Mesenchymal stem cell (in vitro differentiated cells and primary cell): ENCODE results near the gene LFNG.

Experiments used
- DNase-seq: peaks from one replicate; pipeline ENCODE4 v3.0.0-alpha.2; 2013
- H2AFZ ChIP-seq: one replicate; pipeline ENCODE4 v1.6.1; 2013; ENCODE audit warnings: low read depth, mild to moderate bottlenecking, control low read depth, inconsistent platforms, low read length, moderate library complexity
- H2AK5ac ChIP-seq: 2 replicates; pipeline ENCODE4 v1.6.1; 2013; ENCODE audit warnings: low read length, moderate library complexity, mild to moderate bottlenecking, inconsistent platforms; ENCODE audit not compliant: severe bottlenecking
- H2BK120ac ChIP-seq: one replicate; pipeline ENCODE4 v1.6.1; 2013; ENCODE audit warnings: low read depth, mild to moderate bottlenecking, inconsistent platforms, low read length, moderate library complexity
- H2BK12ac ChIP-seq, 2 experiments: one replicate each; pipeline ENCODE4 v1.6.1; 2013; ENCODE audit warnings: inconsistent platforms in 2 of 2, low read length in 2 of 2, mild to moderate bottlenecking in 2 of 2, moderate library complexity in 2 of 2, control low read depth in 1 of 2
- H2BK15ac ChIP-seq: one replicate; pipeline ENCODE4 v1.6.1; 2013; ENCODE audit warnings: mild to moderate bottlenecking, low read depth, inconsistent platforms; ENCODE audit not compliant: poor library complexity, severe bottlenecking
- H2BK5ac ChIP-seq: 2 replicates; pipeline ENCODE4 v1.6.1; 2013; ENCODE audit warnings: low read depth, mild to moderate bottlenecking, low read length, control low read depth, inconsistent platforms; ENCODE audit not compliant: poor library complexity, severe bottlenecking
- H3K14ac ChIP-seq, 2 experiments: one replicate each; pipeline ENCODE4 v1.6.1; 2013; ENCODE audit warnings: inconsistent platforms in 2 of 2, low read length in 2 of 2, control low read depth in 1 of 2, mild to moderate bottlenecking in 1 of 2, moderate library complexity in 1 of 2
- H3K18ac ChIP-seq, 2 experiments: one replicate each; pipeline ENCODE4 v1.6.1; 2013; ENCODE audit warnings: inconsistent platforms in 2 of 2, low read length in 2 of 2, control low read depth in 1 of 2, low read depth in 1 of 2, mild to moderate bottlenecking in 1 of 2
- H3K23ac ChIP-seq, 2 experiments: one replicate each; pipeline ENCODE4 v1.6.1; 2013; ENCODE audit warnings: inconsistent platforms in 2 of 2, low read length in 2 of 2, mild to moderate bottlenecking in 2 of 2, moderate library complexity in 2 of 2, control low read depth in 1 of 2
- H3K27ac ChIP-seq: 2 replicates; pipeline ENCODE4 v1.5.1; 2013; ENCODE audit warnings: mild to moderate bottlenecking, moderate library complexity, low read length, control low read depth, inconsistent platforms; ENCODE audit not compliant: poor library complexity, severe bottlenecking
- H3K27me3 ChIP-seq, 2 experiments: 2 replicates each; pipeline versions ENCODE4 v1.6.1 to v1.7.0; 2013; ENCODE audit warnings: low read length in 2 of 2, mild to moderate bottlenecking in 2 of 2, moderate library complexity in 2 of 2, control low read depth in 1 of 2, inconsistent platforms in 1 of 2; ENCODE audit not compliant: control insufficient read depth in 1 of 2, insufficient read depth in 1 of 2
- H3K36me3 ChIP-seq, 2 experiments: 2 replicates each; pipeline versions ENCODE4 v1.6.1 to v1.7.0; 2013; ENCODE audit warnings: low read length in 2 of 2, control low read depth in 1 of 2, inconsistent platforms in 1 of 2, low read depth in 1 of 2, mild to moderate bottlenecking in 1 of 2; ENCODE audit not compliant: insufficient read depth in 2 of 2, control insufficient read depth in 1 of 2
- H3K4ac ChIP-seq, 2 experiments: one replicate each; pipeline ENCODE4 v1.6.1; 2013; ENCODE audit warnings: inconsistent platforms in 2 of 2, low read length in 2 of 2, mild to moderate bottlenecking in 2 of 2, moderate library complexity in 2 of 2, control low read depth in 1 of 2, low read depth in 1 of 2
- H3K4me1 ChIP-seq: 2 replicates; pipeline ENCODE4 v1.6.1; 2013; ENCODE audit warnings: low read depth, low read length, control low read depth; ENCODE audit not compliant: control insufficient read depth, insufficient read depth
- H3K4me2 ChIP-seq: 2 replicates; pipeline ENCODE4 v1.6.1; 2013; ENCODE audit warnings: low read length, mild to moderate bottlenecking, inconsistent platforms; ENCODE audit not compliant: poor library complexity, severe bottlenecking
- H3K4me3 ChIP-seq, 2 experiments: 2 replicates each; pipeline versions ENCODE4 v1.5.1 to v1.7.0; 2013; ENCODE audit warnings: low read length in 2 of 2, mild to moderate bottlenecking in 2 of 2, control low read depth in 1 of 2, low read depth in 1 of 2; ENCODE audit not compliant: insufficient read depth in 1 of 2
- H3K79me1 ChIP-seq: replicated peaks from 2 replicates; pipeline ENCODE4 v1.6.1; 2013; ENCODE audit warnings: mild to moderate bottlenecking, control low read depth, low read length, inconsistent platforms; ENCODE audit not compliant: poor library complexity, severe bottlenecking
- H3K9ac ChIP-seq: 2 replicates; pipeline ENCODE4 v1.7.0; 2013; ENCODE audit warnings: mild to moderate bottlenecking, low read length, moderate library complexity
- H3K9me3 ChIP-seq: 2 replicates; pipeline ENCODE4 v1.7.0; 2013; ENCODE audit warnings: mild to moderate bottlenecking, low read length; ENCODE audit not compliant: control insufficient read depth
- H4K8ac ChIP-seq: one replicate; pipeline ENCODE4 v1.6.1; 2013; ENCODE audit warnings: inconsistent platforms, mild to moderate bottlenecking, low read length, moderate library complexity
- H4K91ac ChIP-seq: one replicate; pipeline ENCODE4 v1.6.1; 2013; ENCODE audit warnings: mild to moderate bottlenecking, low read length, inconsistent platforms
- WGBS: methylation state at CpG from one replicate; pipeline ENCODE4 v1.1.7; 2013; ENCODE audit warnings: mixed read lengths; 5-methylcytosine and 5-hydroxymethylcytosine counted together

Gene LFNG

GRCh38 chr7:2471396-2471795 lies 48.2 kb upstream of the LFNG start:
- H4K8ac ChIP-seq, result peak overlapping the region; percentile 54
- H3K4me1 ChIP-seq, result peaks cover 16% of the 10 kb centered on the region
- H2AFZ ChIP-seq, result peak overlapping the region; percentile 42
- WGBS, result 32% methylated on average over 17 of the region's 17 CpGs
- no peak overlapping the region for H2BK12ac ChIP-seq
- no peak overlapping the region for H2BK15ac ChIP-seq
- no peaks in the 10 kb centered on the region for H3K36me3 ChIP-seq
- H3K14ac ChIP-seq, result no peak overlapping the region
- H3K9me3 ChIP-seq, result no peaks in the 10 kb centered on the region
- peak overlapping the region; percentile 26 for H2AK5ac ChIP-seq
- H3K9ac ChIP-seq, result no peak overlapping the region
- peak overlapping the region; percentile 54 for H2BK5ac ChIP-seq
- no peaks in the 10 kb centered on the region for H3K79me1 ChIP-seq
- no peak overlapping the region for H3K4ac ChIP-seq
- peaks cover 0 to 17% of the 10 kb centered on the region in 2 experiments for H3K27me3 ChIP-seq
- H3K4me2 ChIP-seq, result no peak overlapping the region
- H3K18ac ChIP-seq, result peak overlapping the region; percentile 16 to 18
- peak; percentile 25 for DNase-seq
- H4K91ac ChIP-seq, result peak overlapping the region; percentile 19
- H3K27ac ChIP-seq, result peak overlapping the region; percentile 49
- no peak overlapping the region for H2BK120ac ChIP-seq
- no peak overlapping the region for H3K23ac ChIP-seq
- H3K4me3 ChIP-seq, result no peak overlapping the region

GRCh38 chr7:2472739-2473138 lies 46.8 kb upstream of the LFNG start:
- Histone ChIP-seq H2BK12ac (no peak overlapping the region), H3K9ac (no peak overlapping the region), H4K8ac (no peak overlapping the region), H3K23ac (no peak overlapping the region), H2BK15ac (no peak overlapping the region), H4K91ac (no peak overlapping the region), H3K18ac (no peak overlapping the region), H2BK120ac (no peak overlapping the region), H2AFZ (no peak overlapping the region), H2BK5ac (no peak overlapping the region), H3K4me2 (no peak overlapping the region), H2AK5ac (no peak overlapping the region), H3K36me3 (no peaks in the 10 kb centered on the region), H3K27me3 (peaks cover 0 to 24% of the 10 kb centered on the region in 2 experiments), H3K4me1 (peaks cover 29% of the 10 kb centered on the region), H3K4me3 (no peak overlapping the region), H3K14ac (no peak overlapping the region), H3K27ac (no peak overlapping the region), H3K79me1 (no peaks in the 10 kb centered on the region), H3K4ac (no peak overlapping the region), H3K9me3 (no peaks in the 10 kb centered on the region)
- DNase-seq, result no peak
- 89% methylated on average over 6 of the region's 6 CpGs for WGBS

GRCh38 chr7:2473496-2474180 lies 45.9 kb upstream of the LFNG start:
- DNase-seq, result no peak
- Histone ChIP-seq H2BK12ac (no peak overlapping the region), H2AK5ac (no peak overlapping the region), H3K79me1 (peaks cover 4% of the 10 kb centered on the region), H3K9ac (no peak overlapping the region), H3K36me3 (no peaks in the 10 kb centered on the region), H3K4ac (no peak overlapping the region), H3K23ac (no peak overlapping the region), H2BK120ac (no peak overlapping the region), H3K4me1 (peaks cover 38% of the 10 kb centered on the region), H3K18ac (no peak overlapping the region), H2BK5ac (no peak overlapping the region), H2BK15ac (no peak overlapping the region), H3K9me3 (no peaks in the 10 kb centered on the region), H4K8ac (no peak overlapping the region), H3K27ac (no peak overlapping the region), H3K4me2 (no peak overlapping the region), H3K4me3 (no peak overlapping the region), H3K27me3 (peaks cover 0 to 25% of the 10 kb centered on the region in 2 experiments), H3K14ac (no peak overlapping the region), H2AFZ (no peak overlapping the region), H4K91ac (no peak overlapping the region)
- 96% methylated on average over 12 of the region's 12 CpGs for WGBS

- H3K18ac ChIP-seq, result no peak overlapping the region
- H3K23ac ChIP-seq, result no peak overlapping the region
- no peak for DNase-seq
- peaks cover 42% of the 10 kb centered on the region for H3K4me1 ChIP-seq
- H2AK5ac ChIP-seq, result no peak overlapping the region
- H2AFZ ChIP-seq, result no peak overlapping the region
- H3K36me3 ChIP-seq, result no peaks in the 10 kb centered on the region
- no peak overlapping the region for H3K27ac ChIP-seq
- 71% methylated on average over 11 of the region's 15 CpGs for WGBS
- H3K4me2 ChIP-seq, result no peak overlapping the region
- no peak overlapping the region for H2BK120ac ChIP-seq
- H4K8ac ChIP-seq, result no peak overlapping the region
- peaks cover 4% of the 10 kb centered on the region for H3K79me1 ChIP-seq
- no peak overlapping the region for H3K4ac ChIP-seq
- no peak overlapping the region for H3K14ac ChIP-seq
- no peak overlapping the region for H3K9ac ChIP-seq
- no peak overlapping the region for H2BK5ac ChIP-seq
- no peak overlapping the region for H2BK15ac ChIP-seq
- H3K27me3 ChIP-seq, result peaks cover under 1 to 31% of the 10 kb centered on the region in 2 experiments
- no peaks in the 10 kb centered on the region for H3K9me3 ChIP-seq
- no peak overlapping the region for H4K91ac ChIP-seq
- no peak overlapping the region for H2BK12ac ChIP-seq
- H3K4me3 ChIP-seq, result no peak overlapping the region
Measured at GRCh38 chr7:2474224-2474623, 45.4 kb upstream of the LFNG start.
